ENCODE measurements around the gene MAGEB16. TPM values are rescaled to one million over a fixed set of nuclear protein-coding genes. Genes with fewer than 3 reads are reported as not detected.

Gene MAGEB16
- polyA plus RNA-seq, 3 donors from 2014 or later, result not detected

Other genes starting within 250 kb of the MAGEB16 start
- not detected for gene CFAP47, start 121.4 kb downstream of the MAGEB16 start, polyA plus RNA-seq